Ishikawa (cell line): ENCODE data around the gene ISLR.

Experiments
- CEBPB ChIP-seq: IDR thresholded peaks from 2 replicates; pipeline ENCODE4 v1.6.1; 2012
- CREB1 ChIP-seq: IDR thresholded peaks from 2 replicates; pipeline ENCODE4 v1.6.1; 2012; ENCODE audit warnings: low read depth
- EGR1 ChIP-seq: IDR thresholded peaks from 2 replicates; pipeline ENCODE4 v1.6.1; 2012
- EP300 ChIP-seq: IDR thresholded peaks from 2 replicates; pipeline ENCODE4 v1.6.1; 2012; ENCODE audit warnings: borderline replicate concordance
- NFIC ChIP-seq: IDR thresholded peaks from 2 replicates; pipeline ENCODE4 v1.6.1; 2012
- TAF1 ChIP-seq: IDR thresholded peaks from 2 replicates; pipeline ENCODE4 v1.6.1; 2012; ENCODE audit warnings: low read depth, mild to moderate bottlenecking
- TEAD4 ChIP-seq: IDR thresholded peaks from 2 replicates; pipeline ENCODE4 v1.6.1; 2012
- TF ChIP-seq, protein P1 (sequence below): IDR thresholded peaks from 2 replicates; pipeline ENCODE4 v1.6.1; 2012; ENCODE audit warnings: low read depth, mild to moderate bottlenecking
- TF ChIP-seq, protein P2 (sequence below): IDR thresholded peaks from 2 replicates; pipeline ENCODE4 v1.6.1; 2012

DNA sequence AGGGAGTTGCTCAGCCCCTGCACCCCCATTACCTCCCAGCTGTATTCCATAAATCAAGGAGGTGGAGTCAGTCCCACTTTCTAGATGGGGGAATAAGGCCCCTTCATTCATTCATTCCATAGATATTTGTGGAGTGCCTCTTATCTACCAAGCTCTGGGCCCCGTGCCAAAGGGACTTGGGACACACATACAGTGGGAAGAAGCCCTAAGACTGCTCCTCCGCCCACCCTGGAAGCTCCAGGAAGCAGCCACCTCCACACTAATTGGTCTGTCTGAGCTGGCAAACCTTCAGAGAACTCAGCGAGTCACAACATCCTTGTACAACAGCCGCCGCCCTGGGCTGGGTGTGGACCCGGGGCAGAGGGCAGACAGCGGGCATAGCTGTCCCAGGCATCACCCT is 22.7 kb downstream of the ISLR start:
- no peak for TF ChIP-seq CEBPB
- TF ChIP-seq, protein P1, sequence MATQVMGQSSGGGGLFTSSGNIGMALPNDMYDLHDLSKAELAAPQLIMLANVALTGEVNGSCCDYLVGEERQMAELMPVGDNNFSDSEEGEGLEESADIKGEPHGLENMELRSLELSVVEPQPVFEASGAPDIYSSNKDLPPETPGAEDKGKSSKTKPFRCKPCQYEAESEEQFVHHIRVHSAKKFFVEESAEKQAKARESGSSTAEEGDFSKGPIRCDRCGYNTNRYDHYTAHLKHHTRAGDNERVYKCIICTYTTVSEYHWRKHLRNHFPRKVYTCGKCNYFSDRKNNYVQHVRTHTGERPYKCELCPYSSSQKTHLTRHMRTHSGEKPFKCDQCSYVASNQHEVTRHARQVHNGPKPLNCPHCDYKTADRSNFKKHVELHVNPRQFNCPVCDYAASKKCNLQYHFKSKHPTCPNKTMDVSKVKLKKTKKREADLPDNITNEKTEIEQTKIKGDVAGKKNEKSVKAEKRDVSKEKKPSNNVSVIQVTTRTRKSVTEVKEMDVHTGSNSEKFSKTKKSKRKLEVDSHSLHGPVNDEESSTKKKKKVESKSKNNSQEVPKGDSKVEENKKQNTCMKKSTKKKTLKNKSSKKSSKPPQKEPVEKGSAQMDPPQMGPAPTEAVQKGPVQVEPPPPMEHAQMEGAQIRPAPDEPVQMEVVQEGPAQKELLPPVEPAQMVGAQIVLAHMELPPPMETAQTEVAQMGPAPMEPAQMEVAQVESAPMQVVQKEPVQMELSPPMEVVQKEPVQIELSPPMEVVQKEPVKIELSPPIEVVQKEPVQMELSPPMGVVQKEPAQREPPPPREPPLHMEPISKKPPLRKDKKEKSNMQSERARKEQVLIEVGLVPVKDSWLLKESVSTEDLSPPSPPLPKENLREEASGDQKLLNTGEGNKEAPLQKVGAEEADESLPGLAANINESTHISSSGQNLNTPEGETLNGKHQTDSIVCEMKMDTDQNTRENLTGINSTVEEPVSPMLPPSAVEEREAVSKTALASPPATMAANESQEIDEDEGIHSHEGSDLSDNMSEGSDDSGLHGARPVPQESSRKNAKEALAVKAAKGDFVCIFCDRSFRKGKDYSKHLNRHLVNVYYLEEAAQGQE, result no peak
- TF ChIP-seq TEAD4, result no peak
- no peak for TF ChIP-seq EGR1
- TF ChIP-seq, protein P2, sequence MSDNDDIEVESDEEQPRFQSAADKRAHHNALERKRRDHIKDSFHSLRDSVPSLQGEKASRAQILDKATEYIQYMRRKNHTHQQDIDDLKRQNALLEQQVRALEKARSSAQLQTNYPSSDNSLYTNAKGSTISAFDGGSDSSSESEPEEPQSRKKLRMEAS, result no peak
- no peak for TF ChIP-seq TAF1
- TF ChIP-seq CREB1, result no peak
- peak; percentile 22; the same call in 1 of the 2 replicates for TF ChIP-seq EP300
- peak; percentile 47 for TF ChIP-seq NFIC
